Measurements from ENCODE around the gene ATG7.
"Not testable (repeated sequence)": the region's sequence is repeated elsewhere in the genome, so short reads cannot be mapped to it uniquely, and the experiment has no call there.

The ATG7 gene

GRCh38 chr3:11441346-11441745, 169.1 kb downstream of the ATG7 start:
- not testable (repeated sequence) for H3K27ac Mint-ChIP-seq; H3K27me3 Mint-ChIP-seq (ENCODE audit: low read depth); H3K4me1 Mint-ChIP-seq (ENCODE audit: low read depth); H3K36me3 Mint-ChIP-seq (ENCODE audit: low read depth); H3K9me3 Mint-ChIP-seq; H3K4me3 Mint-ChIP-seq

- no peaks in the 10 kb centered on the region for H3K9me3 Mint-ChIP-seq
- peaks cover 11% of the 10 kb centered on the region for H3K36me3 Mint-ChIP-seq (ENCODE audit: low read depth)
- no peak overlapping the region for H3K4me3 Mint-ChIP-seq
- no peaks in the 10 kb centered on the region for H3K4me1 Mint-ChIP-seq (ENCODE audit: low read depth)
- H3K27me3 Mint-ChIP-seq (ENCODE audit: low read depth): no peaks in the 10 kb centered on the region
- H3K27ac Mint-ChIP-seq: no peak overlapping the region
These were observed 172.2 kb downstream of the ATG7 start for GRCh38 chr3:11444404-11444803.

- H3K4me3 Mint-ChIP-seq; H3K9me3 Mint-ChIP-seq; H3K27ac Mint-ChIP-seq; H3K4me1 Mint-ChIP-seq (ENCODE audit: low read depth); H3K27me3 Mint-ChIP-seq (ENCODE audit: low read depth): not testable (repeated sequence)
- H3K36me3 Mint-ChIP-seq (ENCODE audit: low read depth): peaks cover 11% of the 10 kb centered on the region
These were observed 173.0 kb downstream of the ATG7 start for GRCh38 chr3:11445193-11445592.

GRCh38 chr3:11445883-11446282, 173.7 kb downstream of the ATG7 start:
- Mint-ChIP-seq H3K36me3 (ENCODE audit: low read depth) (peaks cover 11% of the 10 kb centered on the region), H3K9me3 (no peaks in the 10 kb centered on the region), H3K4me3 (no peak overlapping the region)

GRCh38 chr3:11447584-11448200, 175.5 kb downstream of the ATG7 start:
- Mint-ChIP-seq H3K27ac (no peak overlapping the region), H3K9me3 (no peaks in the 10 kb centered on the region), H3K27me3 (ENCODE audit: low read depth) (no peaks in the 10 kb centered on the region), H3K36me3 (ENCODE audit: low read depth) (peaks cover 11% of the 10 kb centered on the region), H3K4me3 (no peak overlapping the region), H3K4me1 (ENCODE audit: low read depth) (no peaks in the 10 kb centered on the region)

More at GRCh38 chr3:11445883-11446282, 173.7 kb downstream of the ATG7 start:
- no peaks in the 10 kb centered on the region for H3K4me1 Mint-ChIP-seq (ENCODE audit: low read depth)
- no peaks in the 10 kb centered on the region for H3K27me3 Mint-ChIP-seq (ENCODE audit: low read depth)
- H3K27ac Mint-ChIP-seq: no peak overlapping the region

- H3K4me1 Mint-ChIP-seq (ENCODE audit: low read depth): no peaks in the 10 kb centered on the region
- H3K27ac Mint-ChIP-seq: no peak overlapping the region
- H3K4me3 Mint-ChIP-seq: no peak overlapping the region
These were observed 177.8 kb downstream of the ATG7 start for GRCh38 chr3:11450015-11450414.

GRCh38 chr3:11452312-11452711, 180.1 kb downstream of the ATG7 start:
- H3K9me3 Mint-ChIP-seq: no peaks in the 10 kb centered on the region
- no peaks in the 10 kb centered on the region for H3K27me3 Mint-ChIP-seq (ENCODE audit: low read depth)
- no peak overlapping the region for H3K27ac Mint-ChIP-seq
- H3K36me3 Mint-ChIP-seq (ENCODE audit: low read depth): peaks cover 4% of the 10 kb centered on the region
- no peaks in the 10 kb centered on the region for H3K4me1 Mint-ChIP-seq (ENCODE audit: low read depth)
- no peak overlapping the region for H3K4me3 Mint-ChIP-seq

More at GRCh38 chr3:11450015-11450414, 177.8 kb downstream of the ATG7 start:
- Mint-ChIP-seq H3K27me3 (ENCODE audit: low read depth) (no peaks in the 10 kb centered on the region), H3K9me3 (no peaks in the 10 kb centered on the region), H3K36me3 (ENCODE audit: low read depth) (peaks cover 7% of the 10 kb centered on the region)

GRCh38 chr3:11452885-11453847, 181.0 kb downstream of the ATG7 start:
- no peaks in the 10 kb centered on the region for H3K4me1 Mint-ChIP-seq (ENCODE audit: low read depth)

GRCh38 chr3:11455956-11456355, 183.8 kb downstream of the ATG7 start:
- Mint-ChIP-seq H3K27ac (no peak overlapping the region), H3K27me3 (ENCODE audit: low read depth) (no peaks in the 10 kb centered on the region), H3K9me3 (no peaks in the 10 kb centered on the region), H3K4me1 (ENCODE audit: low read depth) (no peaks in the 10 kb centered on the region), H3K4me3 (no peak overlapping the region), H3K36me3 (ENCODE audit: low read depth) (no peaks in the 10 kb centered on the region)

More at GRCh38 chr3:11452885-11453847, 181.0 kb downstream of the ATG7 start:
- Mint-ChIP-seq H3K9me3 (no peaks in the 10 kb centered on the region), H3K27ac (no peak overlapping the region), H3K4me3 (no peak overlapping the region), H3K36me3 (ENCODE audit: low read depth) (peaks cover 2% of the 10 kb centered on the region), H3K27me3 (ENCODE audit: low read depth) (no peaks in the 10 kb centered on the region)

- Mint-ChIP-seq H3K4me1 (ENCODE audit: low read depth) (no peaks in the 10 kb centered on the region), H3K4me3 (no peak overlapping the region), H3K27me3 (ENCODE audit: low read depth) (no peaks in the 10 kb centered on the region), H3K27ac (no peak overlapping the region), H3K36me3 (ENCODE audit: low read depth) (no peaks in the 10 kb centered on the region), H3K9me3 (no peaks in the 10 kb centered on the region)
These were observed 184.9 kb downstream of the ATG7 start for GRCh38 chr3:11457135-11457534.

- Mint-ChIP-seq H3K4me1 (ENCODE audit: low read depth) (peaks cover 3% of the 10 kb centered on the region), H3K27ac (no peak overlapping the region), H3K9me3 (no peaks in the 10 kb centered on the region), H3K36me3 (ENCODE audit: low read depth) (no peaks in the 10 kb centered on the region), H3K27me3 (ENCODE audit: low read depth) (no peaks in the 10 kb centered on the region), H3K4me3 (no peak overlapping the region)
These were observed 187.1 kb downstream of the ATG7 start for GRCh38 chr3:11459186-11459824.

- Mint-ChIP-seq H3K4me3 (no peak overlapping the region), H3K27ac (no peak overlapping the region), H3K4me1 (ENCODE audit: low read depth) (peaks cover 3% of the 10 kb centered on the region), H3K36me3 (ENCODE audit: low read depth) (no peaks in the 10 kb centered on the region), H3K27me3 (ENCODE audit: low read depth) (no peaks in the 10 kb centered on the region), H3K9me3 (no peaks in the 10 kb centered on the region)
These were observed 189.0 kb downstream of the ATG7 start for GRCh38 chr3:11461226-11461625.

GRCh38 chr3:11462673-11463072, 190.5 kb downstream of the ATG7 start:
- not testable (repeated sequence) for H3K36me3 Mint-ChIP-seq (ENCODE audit: low read depth); H3K27me3 Mint-ChIP-seq (ENCODE audit: low read depth); H3K4me1 Mint-ChIP-seq (ENCODE audit: low read depth); H3K27ac Mint-ChIP-seq; H3K4me3 Mint-ChIP-seq; H3K9me3 Mint-ChIP-seq

- Mint-ChIP-seq H3K9me3 (no peaks in the 10 kb centered on the region), H3K27ac (no peak overlapping the region), H3K27me3 (ENCODE audit: low read depth) (no peaks in the 10 kb centered on the region), H3K36me3 (ENCODE audit: low read depth) (no peaks in the 10 kb centered on the region), H3K4me3 (no peak overlapping the region), H3K4me1 (ENCODE audit: low read depth) (peaks cover 3% of the 10 kb centered on the region)
These were observed 191.4 kb downstream of the ATG7 start for GRCh38 chr3:11463591-11463990.

- no peak overlapping the region for H3K27ac Mint-ChIP-seq
- no peaks in the 10 kb centered on the region for H3K36me3 Mint-ChIP-seq (ENCODE audit: low read depth)
- H3K4me1 Mint-ChIP-seq (ENCODE audit: low read depth): peaks cover 3% of the 10 kb centered on the region
- no peak overlapping the region for H3K4me3 Mint-ChIP-seq
- H3K9me3 Mint-ChIP-seq: no peaks in the 10 kb centered on the region
- H3K27me3 Mint-ChIP-seq (ENCODE audit: low read depth): no peaks in the 10 kb centered on the region
These were observed 192.2 kb downstream of the ATG7 start for GRCh38 chr3:11464356-11464755.
